K562 (cell line): ENCODE data around the gene LAMTOR5. TPM values are rescaled to one million over a fixed set of nuclear protein-coding genes. Genes with fewer than 3 reads are reported as not detected.

ENCODE experiments used
- ATAC-seq: fragments of 200-7000 bp; cut with Tn5 transposase; 3 replicates; pipeline ENCODE4 v1.9.1; 2020; ENCODE audit warnings: moderate library complexity
- BruUV-seq: library from RNA; stranded (reverse); fragments of 400-500 nt; replicated peaks from 2 replicates; lab custom pipeline; 2021; lab: Mats Ljungman, UMichigan
- CTCF ChIA-PET: fragments of 300-600 bp; formaldehyde crosslinking; extraction: SDS; loops from one replicate; lab custom pipeline; 2021; ENCODE audit warnings: low intra/inter-chr PET ratio; lab: Yijun Ruan, JAX
- POLR2A ChIA-PET: fragments of 300-600, 350-650 bp; sonication (Branson Sonifier 250); formaldehyde crosslinking; extraction: SDS; loops from one replicate; lab custom pipeline; 2021; ENCODE audit warnings: antibody characterized with exemption, inconsistent platforms; lab: Yijun Ruan, JAX
- DNase-seq, 4 experiments: peaks; one replicate each; pipeline versions ENCODE4 v3.0.0 to v3.0.0-alpha.2; 2011 to 2018; ENCODE audit warnings: low spot score in 3 of 4, mixed read lengths in 3 of 4; ENCODE audit errors: extremely low read depth in 1 of 4
- FAIRE-seq: peaks from 2 replicates; lab custom pipeline; 2011; peaks lifted over from hg19 to GRCh38; lab: Jason Lieb, UNC
- H2AFZ ChIP-seq: 2 replicates; pipeline ENCODE4 v1.6.0; 2011; ENCODE audit warnings: low read depth, low read length, control low read depth, inconsistent platforms
- H3K27ac ChIP-seq: fragments of 200-600 bp; 3 replicates; pipeline ENCODE4 v1.8.0; 2011; ENCODE audit warnings: low read depth, mild to moderate bottlenecking, control low read depth, inconsistent platforms, low read length, moderate library complexity, mixed read lengths; ENCODE audit errors: extremely low read depth
- H3K27me3 ChIP-seq, 2 experiments: fragments of 300-600 bp in 1 of 2; 2 replicates in 1 of 2; 3 replicates in 1 of 2; pipeline versions ENCODE4 v1.6.0 to v1.8.0; 2011; ENCODE audit warnings: inconsistent platforms in 2 of 2, low read length in 2 of 2, mild to moderate bottlenecking in 1 of 2, mixed read lengths in 1 of 2, moderate library complexity in 1 of 2; ENCODE audit not compliant: control insufficient read depth in 2 of 2, insufficient read depth in 2 of 2
- H3K36me3 ChIP-seq: fragments of 300-600 bp; 3 replicates; pipeline ENCODE4 v1.8.0; 2011; ENCODE audit warnings: mild to moderate bottlenecking, low read length, inconsistent platforms; ENCODE audit not compliant: control insufficient read depth, insufficient read depth
- H3K4me1 ChIP-seq, 2 experiments: fragments of 200-600 bp in 1 of 2; replicated peaks in 1 of 2; 2 replicates in 1 of 2; 3 replicates in 1 of 2; pipeline versions ENCODE4 v1.5.1 to v1.8.0; 2011; ENCODE audit warnings: inconsistent platforms in 2 of 2, low read length in 2 of 2, mild to moderate bottlenecking in 1 of 2, mixed read lengths in 1 of 2, moderate library complexity in 1 of 2; ENCODE audit not compliant: control insufficient read depth in 2 of 2, insufficient read depth in 2 of 2
- H3K4me2 ChIP-seq: 2 replicates; pipeline ENCODE4 v1.6.1; 2011; ENCODE audit warnings: low read length, control low read depth, inconsistent platforms, mixed read lengths; ENCODE audit not compliant: insufficient read depth
- H3K4me3 ChIP-seq: fragments of 200-600 bp; sonication (generic), shearing (Covaris generic); 2 replicates; pipeline ENCODE4 v1.5.1; 2016; ENCODE audit warnings: control low read depth, inconsistent platforms
- H3K79me2 ChIP-seq: fragments of 200-600 bp; 3 replicates; pipeline ENCODE4 v1.8.0; 2011; ENCODE audit warnings: low read length, inconsistent platforms; ENCODE audit not compliant: control insufficient read depth, insufficient read depth
- H3K9ac ChIP-seq, 2 experiments: 2 replicates each; pipeline versions ENCODE4 v1.6.0 to v1.6.1; 2011; ENCODE audit warnings: low read depth in 2 of 2, low read length in 2 of 2, control low read depth in 1 of 2, inconsistent platforms in 1 of 2, mild to moderate bottlenecking in 1 of 2, mixed read lengths in 1 of 2; ENCODE audit not compliant: insufficient read depth in 1 of 2
- H3K9me1 ChIP-seq: one replicate; pipeline ENCODE4 v1.6.0; 2011; ENCODE audit warnings: inconsistent platforms, mild to moderate bottlenecking, low read length, moderate library complexity; ENCODE audit not compliant: control insufficient read depth, insufficient read depth
- H3K9me3 ChIP-seq: replicated peaks from 2 replicates; pipeline ENCODE4 v1.5.1; 2011; ENCODE audit warnings: low read depth, low read length, inconsistent platforms; ENCODE audit not compliant: control insufficient read depth, insufficient read depth
- H4K20me1 ChIP-seq: replicated peaks from 2 replicates; pipeline ENCODE4 v1.6.1; 2011; ENCODE audit warnings: low read length, inconsistent platforms, mixed read lengths; ENCODE audit not compliant: control insufficient read depth, insufficient read depth
- CHD2 ChIP-seq: IDR thresholded peaks from 2 replicates; pipeline ENCODE4 v1.6.1; 2011; ENCODE audit warnings: low read depth, low read length
- NRF1 ChIP-seq, 2 experiments: fragments of 450-650 bp; IDR thresholded peaks in 1 of 2; conservative IDR thresholded peaks in 1 of 2; 2 replicates each; pipeline ENCODE4 v1.6.1; 2014; ENCODE audit warnings: mild to moderate bottlenecking in 2 of 2
- POLR2B ChIP-seq: fragments of 450-650 bp; IDR thresholded peaks from 2 replicates; pipeline ENCODE4 v1.6.1; 2018; ENCODE audit warnings: low read depth; ENCODE audit not compliant: partially characterized antibody
- POLR2H ChIP-seq: IDR thresholded peaks from 2 replicates; pipeline ENCODE4 v1.6.1; 2016; ENCODE audit warnings: missing genetic modification characterization, low read depth, mild to moderate bottlenecking, control low read depth, missing compliant biosample characterization, moderate library complexity
- PYGO2 ChIP-seq: fragments of 450-650 bp; IDR thresholded peaks from 2 replicates; pipeline ENCODE4 v1.6.1; 2016; ENCODE audit warnings: mild to moderate bottlenecking, missing genetic modification characterization, moderate library complexity, missing compliant biosample characterization
- RBM39 ChIP-seq: fragments of 200-400 bp; formaldehyde crosslinking; optimal IDR thresholded peaks from 2 replicates; pipeline ENCODE3; 2018; ENCODE audit warnings: low read depth, low read length
- SMARCA5 ChIP-seq: fragments of 450-650 bp; IDR thresholded peaks from 2 replicates; pipeline ENCODE4 v1.6.1; 2016
- STAG1 ChIP-seq: sonication (generic); formaldehyde crosslinking; IDR thresholded peaks from 2 replicates; pipeline ENCODE4 v1.5.0; 2020; ENCODE audit warnings: missing genetic modification reagents, borderline replicate concordance
- ZNF12 ChIP-seq: sonication (generic); formaldehyde crosslinking; IDR thresholded peaks from 2 replicates; pipeline ENCODE4 v1.4.0; 2020; ENCODE audit warnings: mild to moderate bottlenecking, missing genetic modification reagents
- ZNF740 ChIP-seq, 3 experiments: fragments of 200-800 bp in 1 of 3; sonication (Bioruptor generic) in 1 of 3; sonication (generic) in 1 of 3; formaldehyde crosslinking in 1 of 3; IDR thresholded peaks; 2 replicates each; pipeline versions ENCODE4 v1.6.1 to v1.8.0; 2016 to 2022; ENCODE audit warnings: mild to moderate bottlenecking in 2 of 3, missing compliant biosample characterization in 2 of 3, missing genetic modification characterization in 2 of 3, missing genetic modification reagents in 1 of 3
- WGBS: fragments of 100-300 bp; shearing (Covaris generic); methylation state at CpG from one replicate; pipeline ENCODE4 v1.1.6; 2016; ENCODE audit warnings: low coverage, mixed read lengths; ENCODE audit not compliant: insufficient coverage; ENCODE audit errors: missing lambda C conversion rate; 5-methylcytosine and 5-hydroxymethylcytosine counted together
- in situ Hi-C: fragments of 300-500 bp; cut with MboI; formaldehyde crosslinking; loops from 4 replicates; pipeline ENCODE4 v1.15.0; 2018; ENCODE audit warnings: inconsistent platforms, mixed read lengths
- intact Hi-C: fragments of 100-400 bp; cut with micrococcal nuclease; formaldehyde crosslinking; loops from 2 replicates; pipeline ENCODE4 v1.14.2; 2022
- polyA plus RNA-seq, 8 experiments: library from polyadenylated mRNA; depleted of rRNA in 4 of 8; stranded (reverse) in 5 of 8; unstranded in 3 of 8; fragments of >200 nt; fragmentation: Nextera tagmentation in 2 of 8; fragmentation: Illumina TruSeq in 1 of 8; extraction: Ambion mirVana in 2 of 8; extraction: Trizol in 1 of 8; gene quantifications; 2 replicates each; pipeline versions ENCODE4 v1.2.1 to v1.2.3, GENCODE V29; 2011 to 2014; ENCODE audit warnings: inconsistent platforms in 1 of 8, missing spikeins in 1 of 8
- total RNA-seq, 7 experiments: library from RNA; depleted of rRNA in 6 of 7; stranded (reverse); fragments of >200 nt in 6 of 7; fragmentation: Illumina TruSeq in 2 of 7; extraction: Trizol in 2 of 7; gene quantifications; 2 replicates each; pipeline versions ENCODE4 v1.2.1 to v1.2.3, GENCODE V29; 2011 to 2021; ENCODE audit warnings: low replicate concordance in 1 of 7

Gene LAMTOR5
- total and polyA plus RNA-seq, 9 of the 15 experiments (the other 6 are each of a cell fraction or from before 2014, with no cell fraction given): 118 to 712 (median 241) TPM

- no peaks in the 10 kb centered on the region; the same call in 1 of the 2 replicates for H4K20me1 ChIP-seq
- no peak for FAIRE-seq
- CTCF ChIA-PET: no interaction called here
- no peak for DNase-seq
- whole genome bisulfite sequencing: 23% methylated on average over 10 of the region's 10 CpGs
- H3K27me3 ChIP-seq: peaks cover 0 to 4% of the 10 kb centered on the region in 2 experiments; a peak in 2 of 5 replicates
- no TSS peak for BruUV-seq
- POLR2A ChIA-PET: interaction anchor here (0.6 to 2.2 kb wide), 2 partner anchors 10 to 14 kb away, joined by 3 to 9 read pairs; no protein-coding TSS in a partner anchor
- in situ Hi-C loops (no loop called here), intact Hi-C loops (no loop called here)
- H3K9ac ChIP-seq: no peak overlapping the region
- ATAC-seq: no peak; the same call in 2 of the 3 replicates
- no peak overlapping the region for H2AFZ ChIP-seq
- H3K9me1 ChIP-seq: no peaks in the 10 kb centered on the region
- no peaks in the 10 kb centered on the region for H3K79me2 ChIP-seq
- no peak overlapping the region for H3K4me2 ChIP-seq
- H3K4me1 ChIP-seq: peaks cover 0 to 8% of the 10 kb centered on the region in 2 experiments; a peak in 4 of 5 replicates
- no peak overlapping the region for H3K4me3 ChIP-seq
- H3K27ac ChIP-seq: no peak overlapping the region
- TF ChIP-seq SMARCA5 (no peak), PYGO2 (tag) (no peak), ZNF12 (CRISPR knock-in tag) (no peak), RBM39 (no peak), ZNF740 (CRISPR knock-in tag; IDR thresholded peaks at IDR 0.05) (no peak), ZNF740 (tag; IDR thresholded peaks at IDR 0.05) (no peak), POLR2B (no peak), NRF1 (conservative IDR thresholded peaks at IDR 0.05 in 1 of 2, IDR thresholded peaks at IDR 0.05 in 1 of 2) (no peak), CHD2 (no peak), POLR2H (no peak), STAG1 (no peak)
- no peaks in the 10 kb centered on the region; the same call in 1 of the 2 replicates for H3K9me3 ChIP-seq
- no peaks in the 10 kb centered on the region for H3K36me3 ChIP-seq
These were observed 12.6 kb upstream of the LAMTOR5 start for GRCh38 chr1:110420023-110420662.
